Spleen (tissue), 11 donors: ENCODE measurements around the gene DAPK1. TPM values are rescaled to one million over a fixed set of nuclear protein-coding genes. Genes with fewer than 3 reads are reported as not detected.
A peak's percentile ranks its signal among the peaks of the same experiment; 100 is the strongest.

Experiments
- DNase-seq: peaks from one replicate; pipeline ENCODE4 v3.0.0-alpha.2; 2020
- H3K27ac ChIP-seq, 8 donors: fragments of 200-600 bp; sonication (generic) in 7 of 8; 1 replicate in 4 of 8; 2 replicates in 4 of 8; pipeline versions ENCODE4 v1.5.0 to v1.8.0; 2016 to 2021; ENCODE audit warnings: inconsistent platforms in 4 of 8, mild to moderate bottlenecking in 4 of 8, moderate library complexity in 1 of 8
- H3K27me3 ChIP-seq, 7 donors: fragments of 200-600 bp; sonication (generic) in 6 of 7; replicated peaks in 1 of 7; 1 replicate in 4 of 7; 2 replicates in 3 of 7; pipeline versions ENCODE4 v1.5.0 to v1.8.0; 2016 to 2021; ENCODE audit warnings: inconsistent platforms in 3 of 7, mild to moderate bottlenecking in 1 of 7
- H3K36me3 ChIP-seq, 6 donors: fragments of 200-600 bp; sonication (generic) in 5 of 6; 1 replicate in 4 of 6; 2 replicates in 2 of 6; pipeline versions ENCODE4 v1.5.0 to v1.8.0; 2016 to 2021; ENCODE audit warnings: inconsistent platforms in 2 of 6
- H3K4me1 ChIP-seq, 6 donors: fragments of 200-600 bp; sonication (generic) in 5 of 6; 1 replicate in 3 of 6; 2 replicates in 3 of 6; pipeline versions ENCODE4 v1.5.0 to v1.8.0; 2016 to 2021; ENCODE audit warnings: inconsistent platforms in 3 of 6
- H3K4me3 ChIP-seq, 8 donors: fragments of 200-600 bp; sonication (generic) in 7 of 8; 1 replicate in 4 of 8; 2 replicates in 4 of 8; pipeline versions ENCODE4 v1.5.0 to v1.8.0; 2016 to 2021; ENCODE audit warnings: inconsistent platforms in 4 of 8, mild to moderate bottlenecking in 4 of 8, moderate library complexity in 2 of 8
- H3K9me3 ChIP-seq, 8 donors: fragments of 200-600 bp; sonication (generic) in 7 of 8; 1 replicate in 4 of 8; 2 replicates in 4 of 8; pipeline versions ENCODE4 v1.5.0 to v1.8.0; 2016 to 2021; ENCODE audit warnings: inconsistent platforms in 4 of 8
- CTCF ChIP-seq, 11 experiments: fragments of 200-600 bp in 7 of 11; fragments of 450-650 bp in 4 of 11; sonication (generic) in 4 of 11; IDR thresholded peaks in 8 of 11; conservative IDR thresholded peaks in 3 of 11; 1 replicate in 7 of 11; 2 replicates in 4 of 11; pipeline versions ENCODE4 v1.4.0 to v1.8.0; 2016 to 2021; ENCODE audit warnings: antibody characterized with exemption in 11 of 11, inconsistent platforms in 4 of 11, mild to moderate bottlenecking in 1 of 11
- POLR2A ChIP-seq, 3 donors: fragments of 450-650 bp; IDR thresholded peaks; one replicate each; pipeline ENCODE4 v1.5.1; 2017; ENCODE audit warnings: antibody characterized with exemption in 3 of 3, mild to moderate bottlenecking in 1 of 3
- POLR2AphosphoS5 ChIP-seq, 3 donors: sonication (generic); formaldehyde crosslinking; IDR thresholded peaks; one replicate each; pipeline ENCODE4 v1.5.1; 2017; ENCODE audit warnings: antibody characterized with exemption in 3 of 3
- WGBS, 5 donors: extraction: QIAGEN DNeasy Blood & Tissue Kit in 3 of 5; methylation state at CpG; one replicate each; pipeline versions ENCODE4 v1.1.5 to v1.1.7; 2013 to 2018; 5-methylcytosine and 5-hydroxymethylcytosine counted together
- intact Hi-C: fragments of 100-400 bp; cut with DNase I; formaldehyde crosslinking; loops from one replicate; pipeline ENCODE4 v1.15.0; 2023; ENCODE audit warnings: low total_unique reads
- polyA plus RNA-seq, 3 donors: library from polyadenylated mRNA; stranded (reverse); fragments of 200-250 nt; gene quantifications; one replicate each; pipeline ENCODE4 v1.2.1, GENCODE V29; 2013
- total RNA-seq, 7 donors: library from RNA; depleted of rRNA in 3 of 7; stranded (reverse); fragments of >200 nt in 3 of 7; fragmentation: NEBNext Ultra II Directional in 4 of 7; extraction: Animal tissue kit (Norgen Biotek cat#: 25700) in 4 of 7; gene quantifications; one replicate each; pipeline versions ENCODE4 v1.1.0 to v1.2.1, GENCODE V29; 2016 to 2021
- donor health status: healthy with polysubstance abuse.
- donor health status: DM: no; HTN: no; CAD: no; lungs with moderate emphysema.
- donor health status: DM: no; HTN: no; CAD: no.
- donor health status: Bipolar disorder and iron deficiency.
- donor health status: healthy.
- donor health status: DM: no; HTN: no; CAD: no.
- donor health status: DM: yes; HTN: yes; CAD: no.

Gene DAPK1
- total and polyA plus RNA-seq, 10 donors = 6.4 to 126 (median 102) TPM

- Histone ChIP-seq H3K27me3 (peaks cover 0 to 7% (median 0%) of the 10 kb centered on the region in 7 donors), H3K36me3 (peaks cover 0 to 16% (median 0%) of the 10 kb centered on the region in 6 donors), H3K27ac (peak overlapping the region in 3 of 8 donors; percentile 8 to 33 (median 18)), H3K9me3 (peaks cover 0 to 13% (median 0%) of the 10 kb centered on the region in 8 donors), H3K4me1 (peaks cover 0 to 20% (median 6%) of the 10 kb centered on the region in 6 donors), H3K4me3 (no peak overlapping the region)
- intact Hi-C loops = no loop called here
- TF ChIP-seq CTCF (IDR thresholded peaks at IDR 0.05 in 8 of 11, conservative IDR thresholded peaks at IDR 0.05 in 3 of 11) = no peak
- TF ChIP-seq POLR2A (IDR thresholded peaks at IDR 0.05) = no peak
- no peak for TF ChIP-seq POLR2AphosphoS5 (IDR thresholded peaks at IDR 0.05)
- WGBS, 5 donors = 26 to 48% (median 39%) methylated on average over 10 of the region's 10 CpGs
- no peak for DNase-seq
These were observed 108.0 kb downstream of the DAPK1 start for GRCh38 chr9:87605676-87606075.

- no peak for DNase-seq
- Histone ChIP-seq H3K9me3 (peaks cover 0 to 13% (median 0%) of the 10 kb centered on the region in 8 donors), H3K36me3 (peaks cover 0 to 16% (median 0%) of the 10 kb centered on the region in 6 donors), H3K27me3 (peaks cover 0 to 7% (median 0%) of the 10 kb centered on the region in 7 donors), H3K4me3 (no peak overlapping the region), H3K4me1 (peaks cover 0 to 17% (median 2%) of the 10 kb centered on the region in 6 donors), H3K27ac (peak overlapping the region in 4 of 8 donors; percentile 6 to 57 (median 44))
- intact Hi-C loops = no loop called here
- TF ChIP-seq POLR2AphosphoS5 (IDR thresholded peaks at IDR 0.05) = no peak
- TF ChIP-seq POLR2A (IDR thresholded peaks at IDR 0.05) = no peak
- no peak for TF ChIP-seq CTCF (IDR thresholded peaks at IDR 0.05 in 8 of 11, conservative IDR thresholded peaks at IDR 0.05 in 3 of 11)
- 82 to 96% (median 89%) methylated on average over 3 of the region's 3 CpGs for WGBS, 5 donors
These were observed 109.3 kb downstream of the DAPK1 start for GRCh38 chr9:87606841-87607521.

GRCh38 chr9:87607859-87608258 is 110.2 kb downstream of the DAPK1 start:
- Histone ChIP-seq H3K4me3 (no peak overlapping the region), H3K27me3 (peaks cover 0 to 7% (median 0%) of the 10 kb centered on the region in 7 donors), H3K9me3 (peaks cover 0 to 13% (median 0%) of the 10 kb centered on the region in 8 donors), H3K4me1 (peaks cover 0 to 25% (median 2%) of the 10 kb centered on the region in 6 donors), H3K27ac (peak overlapping the region in 3 of 8 donors; percentile 36 to 57 (median 52)), H3K36me3 (peaks cover 0 to 16% (median 0%) of the 10 kb centered on the region in 6 donors)
- intact Hi-C loops = no loop called here
- no peak for DNase-seq
- WGBS, 5 donors = 61 to 71% (median 66%) methylated on average over 3 of the region's 3 CpGs
- TF ChIP-seq CTCF (IDR thresholded peaks at IDR 0.05 in 8 of 11, conservative IDR thresholded peaks at IDR 0.05 in 3 of 11) = no peak
- TF ChIP-seq POLR2AphosphoS5 (IDR thresholded peaks at IDR 0.05) = no peak
- TF ChIP-seq POLR2A (IDR thresholded peaks at IDR 0.05) = no peak

- intact Hi-C loops = no loop called here
- no peak for TF ChIP-seq POLR2AphosphoS5 (IDR thresholded peaks at IDR 0.05)
- no peak for TF ChIP-seq POLR2A (IDR thresholded peaks at IDR 0.05)
- no peak for TF ChIP-seq CTCF (IDR thresholded peaks at IDR 0.05 in 8 of 11, conservative IDR thresholded peaks at IDR 0.05 in 3 of 11)
- DNase-seq = no peak
- Histone ChIP-seq H3K27me3 (peaks cover 0 to 7% (median 0%) of the 10 kb centered on the region in 7 donors), H3K27ac (peak overlapping the region in 2 of 8 donors; percentile 33 to 57), H3K4me3 (no peak overlapping the region), H3K4me1 (peaks cover 0 to 37% (median 6%) of the 10 kb centered on the region in 6 donors), H3K36me3 (peaks cover 0 to 16% (median 0%) of the 10 kb centered on the region in 6 donors), H3K9me3 (peaks cover 0 to 13% (median 0%) of the 10 kb centered on the region in 8 donors)
- WGBS, 5 donors = 94 to 98% (median 97%) methylated on average over 11 of the region's 11 CpGs
These were observed 111.3 kb downstream of the DAPK1 start for GRCh38 chr9:87609002-87609401.
